PC-3 (cell line): ENCODE data around the gene C6orf47. TPM values are rescaled to one million over a fixed set of nuclear protein-coding genes. Genes with fewer than 3 reads are reported as not detected.

Experiments used
- ATAC-seq: fragments of 200-7000 bp; cut with Tn5 transposase; 2 replicates; pipeline ENCODE4 v1.9.1; 2020; ENCODE audit warnings: mild to moderate bottlenecking, moderate library complexity
- BruUV-seq: library from RNA; stranded (reverse); fragments of 400-500 nt; replicated peaks from 2 replicates; lab custom pipeline; 2021; lab: Mats Ljungman, UMichigan
- CTCF ChIA-PET: fragments of 300-600 bp; sonication (Branson Sonifier 250); formaldehyde crosslinking; loops from one replicate; lab custom pipeline; 2022; ENCODE audit warnings: antibody characterized with exemption; lab: Charles Lee
- POLR2A ChIA-PET: fragments of 300-600 bp; sonication (Branson Sonifier 250); formaldehyde crosslinking; loops from one replicate; lab custom pipeline; 2022; ENCODE audit warnings: antibody characterized with exemption; ENCODE audit not compliant: unreplicated experiment; lab: Charles Lee
- DNase-seq: peaks from one replicate; pipeline ENCODE4 v3.0.0-alpha.2; 2015
- H2AFZ ChIP-seq: fragments of 300-600 bp; sonication (generic); 2 replicates; pipeline ENCODE4 v1.6.0; 2016; ENCODE audit warnings: antibody characterized with exemption, low read length
- H3F3A ChIP-seq: fragments of 300-600 bp; sonication (generic); one replicate; pipeline ENCODE4 v1.6.0; 2017; ENCODE audit warnings: antibody characterized with exemption, low read length, control low read depth, mild to moderate bottlenecking; ENCODE audit not compliant: unreplicated experiment
- H3K27ac ChIP-seq: fragments of 300-600 bp; sonication (generic); 2 replicates; pipeline ENCODE4 v1.5.1; 2016; ENCODE audit warnings: mild to moderate bottlenecking, low read length
- H3K27me3 ChIP-seq: fragments of 300-600 bp; sonication (generic); 2 replicates; pipeline ENCODE4 v1.6.1; 2016; ENCODE audit warnings: low read length, mixed read lengths
- H3K36me3 ChIP-seq: fragments of 300-600 bp; sonication (generic); 2 replicates; pipeline ENCODE4 v1.6.1; 2016; ENCODE audit warnings: low read depth, mixed run types, low read length, mixed read lengths
- H3K4me1 ChIP-seq: fragments of 300-600 bp; sonication (generic); 2 replicates; pipeline ENCODE4 v1.5.1; 2016; ENCODE audit warnings: low read length; ENCODE audit not compliant: insufficient read depth
- H3K4me2 ChIP-seq: fragments of 300-600 bp; sonication (generic); 2 replicates; pipeline ENCODE4 v1.6.0; 2016; ENCODE audit warnings: low read length
- H3K4me3 ChIP-seq: fragments of 300-600 bp; sonication (generic); 2 replicates; pipeline ENCODE4 v1.5.1; 2016; ENCODE audit warnings: mild to moderate bottlenecking, low read length, mixed read lengths
- H3K79me2 ChIP-seq: fragments of 300-600 bp; sonication (generic); 2 replicates; pipeline ENCODE4 v1.6.1; 2017; ENCODE audit warnings: low read length, mixed read lengths
- H3K9ac ChIP-seq: fragments of 300-600 bp; sonication (generic); 2 replicates; pipeline ENCODE4 v1.6.0; 2016; ENCODE audit warnings: mild to moderate bottlenecking, low read length
- H3K9me2 ChIP-seq: fragments of 300-600 bp; sonication (generic); replicated peaks from 2 replicates; pipeline ENCODE4 v1.6.1; 2016; ENCODE audit warnings: mixed run types, low read length, mixed read lengths
- H3K9me3 ChIP-seq: fragments of 300-600 bp; sonication (generic); 2 replicates; pipeline ENCODE4 v1.6.1; 2016; ENCODE audit warnings: low read length, mixed read lengths
- H4K20me1 ChIP-seq: fragments of 300-600 bp; sonication (generic); 2 replicates; pipeline ENCODE4 v1.6.1; 2016; ENCODE audit warnings: low read length, mixed read lengths
- CTCF ChIP-seq: fragments of 300-600 bp; sonication (generic); conservative IDR thresholded peaks from 2 replicates; pipeline ENCODE4 v1.5.1; 2017; ENCODE audit warnings: antibody characterized with exemption, low read depth, mild to moderate bottlenecking, low read length
- EZH2 ChIP-seq: fragments of 300-600 bp; sonication (generic); IDR thresholded peaks from one replicate; pipeline ENCODE4 v1.6.1; 2017; ENCODE audit warnings: antibody characterized with exemption, mild to moderate bottlenecking, low read length; ENCODE audit not compliant: unreplicated experiment
- EZH2phosphoT487 ChIP-seq: fragments of 300-600 bp; sonication (generic); IDR thresholded peaks from 2 replicates; pipeline ENCODE4 v1.6.1; 2018; ENCODE audit warnings: mild to moderate bottlenecking, antibody characterized with exemption, low read length, borderline replicate concordance
- intact Hi-C: fragments of 100-400 bp; cut with micrococcal nuclease; formaldehyde crosslinking; loops from 2 replicates; pipeline ENCODE4 v1.9.0; 2023
- total RNA-seq: library from RNA; depleted of rRNA; stranded (reverse); fragments of >200 nt; gene quantifications from 2 replicates; pipeline ENCODE4 v1.2.3, GENCODE V29; 2014

C6orf47 gene
- total RNA-seq, 1 experiment from 2014 or later = 26.3 TPM

- CTCF ChIA-PET = no interaction called here
- TSS peak; percentile 43 for BruUV-seq
- Histone ChIP-seq H3K36me3 (peaks cover 5% of the 10 kb centered on the region), H3K27ac (peak overlapping the region; percentile 28), H3K9me3 (no peaks in the 10 kb centered on the region), H3K79me2 (peaks cover 51% of the 10 kb centered on the region), H3K4me3 (peak overlapping the region; percentile 92), H3K9me2 (no peaks in the 10 kb centered on the region), H3K4me2 (peak overlapping the region; percentile 99), H2AFZ (peak overlapping the region; percentile 78), H4K20me1 (peaks cover 4% of the 10 kb centered on the region; the same call in 1 of the 2 replicates), H3F3A (no peaks in the 10 kb centered on the region), H3K27me3 (no peaks in the 10 kb centered on the region), H3K4me1 (peaks cover 52% of the 10 kb centered on the region), H3K9ac (peak overlapping the region; percentile 85)
- DNase-seq (peak; percentile 42), ATAC-seq (peak; percentile 20)
- intact Hi-C loops = no loop called here
- TF ChIP-seq CTCF (no peak), EZH2phosphoT487 (no peak), EZH2 (no peak)
- POLR2A ChIA-PET = interaction anchor here (0.7 kb wide), 1 partner anchor 1185 kb away, joined by 3 read pairs; no protein-coding TSS in a partner anchor
These were observed 763 bp downstream of the C6orf47 start for GRCh38 chr6:31659649-31660380.

DNA sequence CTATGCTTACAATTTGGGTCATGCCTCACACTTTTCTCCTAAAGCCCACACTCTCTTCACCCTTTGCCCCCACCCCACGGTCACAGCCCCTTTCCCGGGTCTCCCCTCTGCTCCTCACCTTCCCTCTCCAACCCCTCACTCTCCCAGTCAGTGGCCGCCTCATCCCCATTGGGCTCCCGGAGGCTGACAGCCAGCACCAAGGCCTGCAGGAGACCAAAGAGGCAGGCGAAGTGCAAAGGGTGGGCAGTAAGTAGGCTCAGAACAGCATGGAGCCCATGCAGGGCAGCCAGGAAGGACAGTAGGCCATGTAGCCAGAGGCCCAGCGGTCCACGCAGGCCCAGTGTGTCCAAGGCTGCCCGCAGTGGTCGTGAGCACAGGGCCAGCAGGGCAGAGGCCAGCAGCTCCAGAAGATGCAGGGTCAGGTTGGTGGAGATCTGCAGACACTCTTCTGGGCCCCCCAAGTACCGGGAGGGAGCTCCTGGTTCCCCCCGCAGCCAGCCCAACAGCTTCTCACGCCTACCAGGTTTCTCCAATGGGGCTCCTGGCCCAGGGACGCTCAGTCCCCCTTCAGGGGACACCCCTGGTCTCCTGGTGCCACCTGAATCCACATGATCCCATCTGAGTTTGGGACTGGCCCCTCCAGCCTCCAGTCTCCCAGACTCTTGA is 1.5 kb downstream of the C6orf47 start:
- Histone ChIP-seq H3K9me3 (no peaks in the 10 kb centered on the region), H3K9ac (no peak overlapping the region), H3K79me2 (peaks cover 46% of the 10 kb centered on the region), H3F3A (no peaks in the 10 kb centered on the region), H3K4me3 (peak overlapping the region; percentile 92), H3K4me2 (peak overlapping the region; percentile 99), H3K27ac (no peak overlapping the region), H3K9me2 (no peaks in the 10 kb centered on the region), H3K36me3 (peaks cover 5% of the 10 kb centered on the region), H4K20me1 (peaks cover 4% of the 10 kb centered on the region; the same call in 1 of the 2 replicates), H3K27me3 (no peaks in the 10 kb centered on the region), H3K4me1 (peaks cover 45% of the 10 kb centered on the region), H2AFZ (no peak overlapping the region)
- ChIA-PET POLR2A (interaction anchor here (0.6 kb wide), 1 partner anchor 31 kb away, joined by 3 read pairs; no protein-coding TSS in a partner anchor), CTCF (no interaction called here)
- intact Hi-C loops = no loop called here
- DNase-seq = no peak
- ATAC-seq = no peak
- no TSS peak for BruUV-seq
- TF ChIP-seq CTCF = no peak
- TF ChIP-seq EZH2 = no peak
- no peak for TF ChIP-seq EZH2phosphoT487
